ENCODE data around the gene RXFP1.

GRCh38 chr4:158538911-158539310 lies 17.2 kb downstream of the RXFP1 start:
- TF ChIP-seq, protein P1, sequence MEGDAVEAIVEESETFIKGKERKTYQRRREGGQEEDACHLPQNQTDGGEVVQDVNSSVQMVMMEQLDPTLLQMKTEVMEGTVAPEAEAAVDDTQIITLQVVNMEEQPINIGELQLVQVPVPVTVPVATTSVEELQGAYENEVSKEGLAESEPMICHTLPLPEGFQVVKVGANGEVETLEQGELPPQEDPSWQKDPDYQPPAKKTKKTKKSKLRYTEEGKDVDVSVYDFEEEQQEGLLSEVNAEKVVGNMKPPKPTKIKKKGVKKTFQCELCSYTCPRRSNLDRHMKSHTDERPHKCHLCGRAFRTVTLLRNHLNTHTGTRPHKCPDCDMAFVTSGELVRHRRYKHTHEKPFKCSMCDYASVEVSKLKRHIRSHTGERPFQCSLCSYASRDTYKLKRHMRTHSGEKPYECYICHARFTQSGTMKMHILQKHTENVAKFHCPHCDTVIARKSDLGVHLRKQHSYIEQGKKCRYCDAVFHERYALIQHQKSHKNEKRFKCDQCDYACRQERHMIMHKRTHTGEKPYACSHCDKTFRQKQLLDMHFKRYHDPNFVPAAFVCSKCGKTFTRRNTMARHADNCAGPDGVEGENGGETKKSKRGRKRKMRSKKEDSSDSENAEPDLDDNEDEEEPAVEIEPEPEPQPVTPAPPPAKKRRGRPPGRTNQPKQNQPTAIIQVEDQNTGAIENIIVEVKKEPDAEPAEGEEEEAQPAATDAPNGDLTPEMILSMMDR (IDR thresholded peaks at IDR 0.05; ENCODE audit: low read depth, low read length, missing input control), result no peak
- no peak for TF ChIP-seq ZBTB33 (IDR thresholded peaks at IDR 0.05)
- no peak for TF ChIP-seq REST (IDR thresholded peaks at IDR 0.05)
- no peak for TF ChIP-seq GABPA (IDR thresholded peaks at IDR 0.05 in 1 of 2, conservative IDR thresholded peaks at IDR 0.05 in 1 of 2)
- no peak for TF ChIP-seq TAF1 (conservative IDR thresholded peaks at IDR 0.05)
- no peak for TF ChIP-seq EGR1 (IDR thresholded peaks at IDR 0.05; ENCODE audit: low read depth in 2 of 2)
- no peak for TF ChIP-seq RAD21 (IDR thresholded peaks at IDR 0.05)
- TF ChIP-seq YY1 (IDR thresholded peaks at IDR 0.05), result no peak
- TF ChIP-seq, protein P2, sequence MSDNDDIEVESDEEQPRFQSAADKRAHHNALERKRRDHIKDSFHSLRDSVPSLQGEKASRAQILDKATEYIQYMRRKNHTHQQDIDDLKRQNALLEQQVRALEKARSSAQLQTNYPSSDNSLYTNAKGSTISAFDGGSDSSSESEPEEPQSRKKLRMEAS (IDR thresholded peaks at IDR 0.05), result no peak
- no peak for TF ChIP-seq ATF3 (IDR thresholded peaks at IDR 0.05)
- no peak for TF ChIP-seq JUND (IDR thresholded peaks at IDR 0.05)
- TF ChIP-seq RXRA (IDR thresholded peaks at IDR 0.05), result no peak
- no peak for TF ChIP-seq FOXA1 (IDR thresholded peaks at IDR 0.05)
- no peak for TF ChIP-seq HNF4G (IDR thresholded peaks at IDR 0.05)

Data from liver (tissue), 3 donors.